Effector CD8-positive, alpha-beta T cell (primary cell): ENCODE data around the gene NPM1.
"Not testable (repeated sequence)": the region's sequence is repeated elsewhere in the genome, so short reads cannot be mapped to it uniquely, and the experiment has no call there.

ENCODE experiments used
- DNase-seq: peaks from one replicate; lab custom pipeline; 2025; lab: John Stamatoyannopoulos, UW

Gene NPM1

DNA sequence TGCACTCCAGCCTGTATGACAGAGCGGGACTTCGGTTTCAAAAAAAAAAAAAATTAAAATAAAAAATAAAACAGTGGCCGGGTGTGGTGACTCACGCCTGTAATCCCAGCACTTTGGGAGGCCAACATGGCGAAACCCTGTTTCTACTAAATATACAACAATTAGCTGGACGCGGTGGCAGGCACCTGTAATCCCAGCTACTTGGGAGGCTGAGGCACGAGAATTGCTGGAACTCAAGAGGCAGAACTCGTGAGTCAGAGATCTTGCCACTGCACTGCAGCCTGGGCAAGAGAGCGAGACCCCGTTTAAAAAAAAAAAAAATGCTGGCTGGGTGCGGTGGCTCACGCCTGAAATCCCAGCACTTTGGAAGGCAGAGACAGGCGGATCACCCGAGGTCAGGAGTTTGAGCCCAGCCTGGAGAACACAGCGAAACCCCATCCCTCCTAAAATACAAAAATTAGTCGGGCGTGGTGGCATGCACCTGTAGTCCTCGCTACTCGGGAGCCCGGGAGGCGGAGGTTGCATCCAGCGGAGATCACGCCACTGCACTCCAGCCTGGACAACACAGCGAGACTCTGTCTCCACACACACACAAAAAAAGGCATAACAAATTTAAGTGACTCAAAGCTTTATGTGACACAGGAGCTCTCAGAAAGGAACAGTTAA is 1.5 kb upstream of the NPM1 start:
- DNase-seq, result no peak

GRCh38 chr5:171386861-171387344 is 746 bp upstream of the NPM1 start:
- no peak for DNase-seq

DNA sequence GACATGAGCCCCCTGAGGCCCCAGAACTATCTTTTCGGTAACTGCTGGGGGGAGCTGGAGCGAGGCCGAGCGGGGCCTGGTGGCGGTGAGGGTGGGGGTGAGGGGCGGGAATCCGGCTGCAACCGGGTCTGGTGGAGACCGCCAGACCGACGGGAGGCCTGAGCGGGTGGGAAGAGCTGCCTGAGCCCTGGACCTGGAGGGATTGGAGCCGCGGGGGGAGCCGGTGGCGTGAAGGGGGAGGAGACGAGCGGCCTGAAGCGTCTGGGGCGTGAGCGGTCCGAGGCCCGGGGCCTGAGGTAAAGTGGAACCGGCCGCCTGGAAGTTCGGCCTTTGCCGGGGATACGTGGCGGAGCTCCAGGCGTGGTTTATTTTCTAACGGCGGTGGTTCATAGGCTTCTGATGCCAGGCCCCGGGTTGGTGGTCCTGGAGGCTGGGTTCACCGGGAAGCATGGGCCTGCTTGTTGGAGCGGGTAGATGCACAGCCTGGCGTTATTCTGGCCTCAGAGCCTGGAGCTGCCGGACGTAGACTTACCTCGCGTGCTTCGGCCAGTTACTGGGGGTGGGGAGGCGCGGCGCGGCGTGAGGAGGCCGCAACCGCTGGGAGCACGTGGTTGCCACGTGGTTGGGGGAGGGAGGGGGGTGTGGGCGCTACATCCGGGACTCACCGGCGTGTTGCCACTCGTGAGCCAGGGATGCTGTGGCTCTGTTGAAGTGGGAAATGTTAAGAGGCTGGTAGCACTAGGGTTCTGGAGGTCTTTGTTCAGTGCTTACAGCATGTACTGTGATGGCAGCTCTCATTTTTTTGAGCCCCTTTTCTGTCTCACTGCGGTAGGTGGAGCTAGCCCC is 544 bp downstream of the NPM1 start:
- DNase-seq, result peak; percentile 70

DNA sequence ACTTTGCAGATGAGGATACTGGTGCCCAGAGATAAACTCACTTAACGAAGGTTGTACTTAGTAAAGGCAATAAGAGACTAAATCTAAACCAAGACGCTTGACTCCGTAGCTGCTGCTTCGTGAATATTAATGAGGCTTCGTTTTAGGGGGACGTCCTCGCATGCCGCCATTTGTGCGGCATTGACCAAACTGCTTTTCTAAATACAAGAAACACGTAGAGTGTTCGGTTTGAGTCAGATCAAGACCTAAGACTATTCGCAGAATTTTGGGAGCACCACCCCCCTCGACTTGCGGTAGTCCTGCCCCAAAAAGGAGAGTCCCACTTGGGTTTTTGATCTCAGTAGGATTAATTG is 1.1 kb downstream of the NPM1 start:
- peak; percentile 23 for DNase-seq

- DNase-seq, result no peak
Measured at GRCh38 chr5:171390883-171391677, 3.4 kb downstream of the NPM1 start.

DNA sequence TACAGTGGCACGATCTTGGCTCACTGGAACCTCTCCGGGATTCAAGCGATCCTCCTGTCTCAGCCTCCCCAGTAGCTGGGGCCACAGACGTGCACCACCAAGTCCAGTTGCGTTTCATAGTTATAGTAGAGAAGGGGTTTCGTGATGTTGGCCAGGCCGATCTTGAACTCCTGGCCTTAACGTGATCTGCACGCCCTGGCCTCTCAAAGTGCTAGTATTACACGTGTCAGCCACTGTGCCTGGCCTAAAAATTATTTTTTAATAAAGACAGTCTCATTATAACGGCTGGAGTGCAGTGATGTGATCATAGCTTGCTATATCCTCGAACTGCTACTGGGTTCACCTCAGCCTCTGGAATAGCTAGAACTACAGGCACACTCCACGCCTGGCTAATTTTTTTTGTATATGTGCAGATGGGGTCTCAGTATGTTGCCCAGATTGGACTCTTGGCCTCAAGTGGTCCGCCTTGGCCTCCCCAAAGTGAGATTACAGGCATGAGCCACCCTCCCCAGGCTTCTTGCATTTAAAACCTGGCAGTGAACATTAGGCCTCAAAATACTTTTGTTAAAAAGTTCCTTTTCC is 4.4 kb downstream of the NPM1 start:
- DNase-seq, result no peak

DNA sequence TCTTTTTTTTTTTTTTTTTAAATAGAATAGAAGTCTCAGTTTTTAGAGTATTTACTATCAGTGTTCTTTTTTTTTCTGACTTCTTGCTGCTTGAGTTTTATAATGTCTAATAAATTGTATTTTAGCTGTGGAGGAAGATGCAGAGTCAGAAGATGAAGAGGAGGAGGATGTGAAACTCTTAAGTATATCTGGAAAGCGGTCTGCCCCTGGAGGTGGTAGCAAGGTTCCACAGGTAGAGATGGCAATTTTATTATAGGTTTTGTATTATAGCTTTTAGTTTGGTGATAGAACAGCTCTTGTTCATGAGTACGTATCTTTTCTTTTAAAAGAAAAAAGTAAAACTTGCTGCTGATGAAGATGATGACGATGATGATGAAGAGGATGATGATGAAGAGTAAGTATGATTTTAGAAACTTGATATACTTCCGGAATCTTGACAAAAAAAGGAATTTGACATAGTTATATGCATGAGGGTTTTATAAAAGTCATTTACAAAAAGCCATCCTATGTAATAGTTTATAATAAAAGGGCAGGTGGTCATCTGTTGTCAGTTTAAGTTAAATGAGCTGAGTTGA is 5.0 kb downstream of the NPM1 start:
- DNase-seq, result no peak

DNA sequence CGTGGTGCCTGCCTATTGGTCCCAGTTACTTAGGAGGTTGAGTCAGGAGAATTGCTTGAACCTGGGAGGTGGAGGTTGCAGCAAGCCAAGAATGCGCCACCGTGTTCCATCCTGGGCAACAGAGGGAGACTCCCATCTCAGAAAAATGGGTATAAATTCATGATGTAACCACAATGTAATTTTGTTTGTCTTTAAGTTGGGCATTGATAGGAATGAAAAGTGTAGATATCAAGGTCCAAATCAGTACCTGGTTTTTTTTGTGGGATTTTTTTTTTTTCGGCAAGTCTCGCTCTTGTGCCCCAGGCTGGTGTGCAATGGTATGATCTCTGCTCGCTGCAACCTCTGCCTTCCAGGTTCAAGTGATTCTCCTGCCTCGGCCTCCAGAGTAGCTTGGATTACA is 7.4 kb downstream of the NPM1 start:
- DNase-seq, result no peak

- not testable (repeated sequence) for DNase-seq
Measured at GRCh38 chr5:171396583-171396982, 8.9 kb downstream of the NPM1 start.

DNA sequence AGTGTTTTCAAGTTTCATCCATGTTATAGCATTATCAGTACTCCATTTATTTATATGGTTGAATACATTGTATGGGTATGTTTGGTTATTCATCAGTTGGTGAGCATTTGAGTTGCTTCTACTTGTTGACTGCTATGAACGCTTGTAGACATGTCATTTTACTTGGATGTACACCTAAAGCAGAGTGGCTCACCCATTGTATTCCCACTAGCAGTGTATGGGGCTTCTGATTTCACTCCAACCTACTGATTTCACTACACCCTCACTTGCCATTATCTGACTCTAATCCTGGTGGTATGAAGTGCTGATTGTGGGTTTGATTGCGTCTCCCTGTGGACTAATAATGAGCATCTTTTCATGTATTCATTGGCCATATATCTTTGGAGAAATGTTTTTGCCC is 9.5 kb downstream of the NPM1 start:
- no peak for DNase-seq

- DNase-seq, result no peak
Measured at GRCh38 chr5:171397599-171397998, 9.9 kb downstream of the NPM1 start.

- not testable (repeated sequence) for DNase-seq
Measured at GRCh38 chr5:171398660-171399059, 11.0 kb downstream of the NPM1 start.

DNA sequence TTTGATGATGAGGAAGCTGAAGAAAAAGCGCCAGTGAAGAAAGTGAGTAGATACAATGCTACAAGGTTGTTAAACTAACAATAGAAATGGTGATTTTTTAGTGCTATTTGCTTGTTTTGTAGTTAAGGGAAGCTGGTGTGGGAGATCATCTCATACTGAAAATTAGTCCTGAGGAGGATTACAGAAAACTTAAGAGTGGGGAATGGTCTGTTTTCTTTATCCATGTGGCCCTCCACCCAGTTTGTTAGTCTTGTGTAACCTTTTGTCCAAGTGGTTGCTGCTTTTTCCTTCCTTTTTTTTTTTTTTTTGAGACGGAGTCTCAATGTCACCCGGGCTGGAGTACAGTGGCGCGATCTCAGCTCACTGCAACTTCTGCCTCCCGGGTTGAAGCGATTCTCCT is 12.5 kb downstream of the NPM1 start:
- DNase-seq, result no peak

GRCh38 chr5:171401167-171401947 is 13.7 kb downstream of the NPM1 start:
- DNase-seq, result no peak

DNA sequence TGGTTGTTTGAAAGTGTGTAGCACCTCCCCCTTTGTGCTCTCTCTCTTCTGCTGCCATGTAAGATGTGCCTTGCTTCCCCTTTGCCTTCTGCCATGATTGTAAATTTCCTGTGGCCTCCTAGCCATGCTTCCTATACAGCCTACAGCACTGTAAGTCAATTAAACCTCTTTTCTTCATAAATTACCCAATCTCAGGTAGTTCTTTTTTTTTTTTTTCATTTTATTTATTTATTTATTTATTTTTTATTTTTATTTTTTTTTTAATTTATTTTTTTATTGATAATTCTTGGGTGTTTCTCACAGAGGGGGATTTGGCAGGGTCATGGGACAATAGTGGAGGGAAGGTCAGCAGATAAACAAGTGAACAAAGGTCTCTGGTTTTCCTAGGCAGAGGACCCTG is 15.1 kb downstream of the NPM1 start:
- DNase-seq, result not testable (repeated sequence)

DNA sequence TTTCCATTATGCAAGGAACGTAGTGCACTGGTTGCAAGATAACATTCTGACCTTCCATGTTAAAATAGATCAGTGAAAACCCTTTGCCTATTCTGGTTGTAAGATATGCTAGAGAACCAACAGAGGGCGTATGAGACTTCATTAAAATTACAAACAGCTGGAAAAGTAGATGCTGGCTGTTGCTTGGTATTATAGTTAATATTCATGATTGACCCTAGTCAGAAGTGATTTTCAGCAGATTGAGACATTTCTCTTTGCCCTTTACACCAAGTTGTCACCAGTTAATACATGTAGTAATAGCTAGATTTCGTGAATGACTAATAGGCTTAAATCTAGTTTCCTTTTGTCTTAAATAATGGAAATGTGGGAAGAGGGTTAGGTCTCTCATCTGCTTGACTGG is 18.0 kb downstream of the NPM1 start:
- no peak for DNase-seq

DNA sequence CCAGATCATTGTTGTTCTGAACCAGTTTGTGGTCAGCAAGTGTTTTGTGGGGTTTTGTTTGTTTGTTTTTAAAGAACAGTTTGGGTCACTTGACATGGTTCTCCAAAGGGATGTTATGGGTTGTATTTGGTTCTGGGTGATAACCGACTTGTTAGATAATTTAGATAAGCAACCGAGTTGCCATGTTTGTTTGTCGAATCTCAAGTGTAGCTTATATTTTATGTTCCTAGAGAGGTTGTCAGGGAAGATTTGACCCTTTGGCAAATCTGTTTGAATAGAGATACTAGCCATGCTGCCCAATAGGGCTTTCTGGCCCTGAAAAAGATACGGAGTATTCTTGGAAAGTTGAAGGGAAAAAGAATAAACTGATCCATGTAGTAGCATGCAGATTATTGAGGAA is 19.6 kb downstream of the NPM1 start:
- no peak for DNase-seq

- no peak for DNase-seq
Measured at GRCh38 chr5:171409164-171410136, 21.8 kb downstream of the NPM1 start.

GRCh38 chr5:171410181-171410580 is 22.5 kb downstream of the NPM1 start:
- DNase-seq, result no peak

DNA sequence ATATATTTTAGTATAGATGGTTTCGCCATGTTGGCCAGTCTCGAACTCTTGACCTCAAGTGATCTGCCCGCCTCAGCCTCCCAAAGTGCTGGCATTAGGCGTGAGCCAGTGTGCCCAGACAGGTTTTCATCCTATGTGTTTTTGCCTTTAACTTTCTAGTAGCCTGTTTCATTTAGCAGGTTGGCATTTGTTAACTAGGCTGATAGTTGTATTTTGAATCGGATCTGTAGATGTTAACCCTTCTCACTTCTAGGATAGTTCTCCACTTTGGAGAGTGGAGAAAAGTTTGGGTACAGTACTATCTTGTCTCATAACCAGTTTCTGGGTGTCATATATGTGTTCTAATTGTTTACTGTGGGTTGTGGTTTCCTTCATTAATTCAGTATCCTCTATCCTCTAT is 24.5 kb downstream of the NPM1 start:
- no peak for DNase-seq
